Activated naive CD4-positive, alpha-beta T cell treated with anti-CD3 and anti-CD28 coated beads, Interleukin-2, amount 50 U/mL, for 16 hours (primary cell): Measurements from ENCODE around the gene DPP4.

Experiments
- DNase-seq: peaks from one replicate; pipeline ENCODE4 v3.0.0-alpha.2; 2020

The DPP4 gene

DNA sequence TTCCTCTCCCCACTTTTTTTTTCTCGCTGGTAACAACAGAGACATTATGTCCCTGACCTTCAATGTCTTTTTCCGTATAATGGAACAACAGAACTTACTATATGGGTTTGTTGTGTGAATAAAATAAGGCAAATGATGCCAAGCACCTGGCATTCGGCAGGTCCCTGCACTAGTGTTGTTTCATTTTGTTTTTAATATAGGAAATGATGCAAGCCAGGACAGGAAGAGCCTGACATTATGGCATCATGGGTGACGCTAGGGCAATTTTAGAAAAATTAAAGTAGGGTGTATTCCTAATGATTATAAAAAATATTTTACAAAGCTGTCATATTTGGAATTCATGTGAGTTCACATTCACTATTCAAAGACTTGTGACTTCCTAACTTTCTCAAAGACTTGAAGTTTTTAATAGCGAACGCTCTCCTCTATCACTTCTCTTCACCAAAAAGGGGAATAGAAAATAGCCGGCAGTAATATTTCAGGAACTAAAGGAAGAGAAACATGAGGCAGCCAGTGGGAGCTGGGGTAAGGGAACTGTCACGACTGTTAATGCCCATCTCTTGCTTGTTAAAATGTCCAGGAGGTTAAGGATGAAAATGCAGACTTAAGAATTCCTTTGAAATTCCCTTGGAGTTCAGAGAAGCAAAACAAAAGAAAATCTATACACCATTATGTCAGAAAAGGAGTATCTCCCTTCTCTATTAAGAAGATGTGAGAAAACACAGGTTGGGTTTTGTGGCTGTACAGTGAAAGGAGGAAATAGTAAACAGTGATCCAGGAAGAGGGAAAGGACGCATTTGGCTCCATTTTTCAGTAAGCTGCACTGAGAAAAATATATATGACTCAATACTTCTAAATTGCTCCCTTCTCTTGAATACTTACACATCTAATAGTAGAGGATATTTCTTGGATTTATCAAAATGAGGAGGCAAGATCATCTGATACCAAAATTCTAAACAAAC is 60.2 kb downstream of the DPP4 start:
- DNase-seq = no peak

DNA sequence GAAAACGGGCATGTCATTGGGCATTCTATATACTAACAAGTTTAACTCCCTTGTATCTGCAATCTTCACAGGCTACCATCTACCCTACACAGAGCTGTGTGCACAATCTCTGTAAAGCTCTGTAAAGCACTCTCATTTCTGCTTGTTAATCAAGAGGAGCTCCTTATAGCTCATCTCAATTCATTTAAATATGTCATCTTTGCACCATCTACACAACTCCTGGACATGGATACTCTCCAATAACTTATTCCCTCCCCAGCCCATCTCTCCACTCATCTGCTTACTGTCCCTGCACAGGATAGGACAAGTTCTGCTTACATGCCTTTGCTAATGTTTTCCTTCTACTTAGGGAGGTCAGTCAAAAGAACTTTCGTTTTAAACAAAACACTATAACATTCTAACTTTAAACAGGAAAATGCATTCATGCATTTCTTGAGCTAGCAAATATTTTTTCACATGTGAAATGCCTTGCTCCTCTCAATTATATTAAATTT is 61.4 kb downstream of the DPP4 start:
- no peak for DNase-seq

DNA sequence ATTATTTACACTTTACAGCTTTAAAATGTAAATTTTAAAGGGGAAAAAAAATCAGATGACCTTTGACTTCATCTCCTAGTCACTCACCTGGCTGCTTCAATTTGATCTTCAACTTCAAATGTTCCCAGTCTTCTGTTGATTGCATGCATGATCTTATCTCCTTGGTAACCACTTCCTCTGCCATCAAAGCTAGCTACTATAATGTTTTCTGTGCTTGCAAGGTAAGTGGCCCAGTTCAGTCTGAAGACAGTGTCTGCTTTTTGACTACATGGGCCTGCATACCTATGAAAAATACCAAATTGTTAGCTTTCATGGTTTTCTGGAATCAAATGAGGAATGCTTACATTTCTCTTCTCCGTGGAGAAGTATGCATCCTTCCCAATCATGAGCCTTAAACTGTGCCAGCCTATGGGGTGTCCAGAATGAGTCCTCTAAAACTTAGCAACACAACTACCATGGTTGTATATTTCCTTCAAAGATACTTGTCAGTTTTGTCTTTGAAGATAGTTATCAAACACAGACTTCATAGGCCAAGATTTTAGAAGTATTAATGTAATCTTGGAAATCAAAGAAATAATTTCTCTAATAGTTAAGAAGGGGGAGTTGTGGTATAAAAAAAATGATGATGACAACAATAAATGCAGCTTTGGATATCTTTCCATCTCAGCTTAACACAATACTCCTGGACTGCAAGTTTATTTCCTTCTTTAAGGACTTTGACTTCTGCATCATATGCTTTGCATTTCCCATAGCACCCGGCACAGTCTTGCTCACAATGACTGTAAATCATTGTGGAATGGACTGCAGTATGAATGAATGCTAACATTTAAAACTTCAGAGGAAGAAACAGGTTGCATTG is 62.1 kb downstream of the DPP4 start:
- no peak for DNase-seq

DNA sequence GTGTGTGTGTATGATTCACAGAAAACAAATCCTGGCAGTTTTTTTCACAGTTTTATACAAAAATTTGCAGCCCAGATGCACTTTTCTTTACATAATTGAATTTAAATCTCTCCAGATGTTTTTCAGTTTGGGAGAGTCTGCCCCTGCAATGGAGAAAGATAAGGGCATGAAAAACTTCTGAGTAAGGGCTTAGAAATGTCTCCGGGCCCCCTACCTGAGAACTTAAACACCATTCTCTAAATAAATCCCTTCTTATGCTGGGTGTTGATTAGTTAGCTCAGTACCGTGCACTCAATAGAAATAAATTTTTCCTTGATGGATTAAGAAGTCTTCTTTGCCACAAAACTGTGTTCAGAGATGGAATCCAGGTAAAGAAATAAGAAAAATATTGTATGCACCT is 64.5 kb downstream of the DPP4 start:
- DNase-seq = no peak

DNA sequence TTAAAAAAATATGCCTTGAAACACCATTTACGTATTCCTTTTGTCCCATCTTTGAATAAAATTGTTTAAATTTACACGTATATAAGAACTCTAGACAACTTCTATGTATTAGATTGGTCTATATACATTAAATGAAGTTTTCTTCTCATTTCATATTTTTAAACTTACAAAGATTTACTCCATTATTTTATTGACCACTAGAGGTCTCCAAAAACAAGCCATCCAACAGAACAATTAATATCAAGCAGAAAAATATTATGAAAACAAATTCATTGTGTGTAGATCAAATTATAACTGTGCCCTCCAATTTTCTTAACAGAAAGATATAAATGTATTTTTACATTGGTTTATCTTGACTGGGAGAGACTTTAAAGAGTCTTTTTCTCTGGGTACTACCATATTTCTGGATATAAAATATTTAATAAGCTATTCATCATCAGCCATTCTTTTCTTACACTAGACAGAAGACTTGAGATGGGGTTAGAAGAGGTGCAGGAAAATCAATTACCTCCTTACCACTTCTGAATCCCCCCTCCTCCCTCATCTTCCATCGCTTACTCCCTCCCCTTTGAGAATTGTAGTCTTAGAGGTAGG is 66.5 kb downstream of the DPP4 start:
- DNase-seq = no peak

DNA sequence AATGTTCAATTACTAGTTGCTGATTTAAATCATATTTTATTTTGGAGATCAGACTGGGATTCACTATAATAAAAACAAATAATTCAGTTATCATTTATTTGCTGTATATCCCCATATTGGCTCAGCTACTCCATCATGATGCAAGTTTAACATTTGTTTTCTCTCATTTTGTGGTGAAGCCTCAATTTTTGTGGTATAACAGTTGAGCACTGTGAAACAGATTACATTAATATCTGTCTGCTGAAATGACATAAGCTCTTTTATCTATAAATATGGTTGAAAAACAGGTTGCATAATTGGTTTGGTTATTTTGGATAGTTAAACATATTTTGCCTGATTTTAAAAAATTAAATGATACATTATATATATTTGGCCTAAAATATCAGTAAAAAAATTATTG is 67.7 kb downstream of the DPP4 start:
- no peak for DNase-seq

DNA sequence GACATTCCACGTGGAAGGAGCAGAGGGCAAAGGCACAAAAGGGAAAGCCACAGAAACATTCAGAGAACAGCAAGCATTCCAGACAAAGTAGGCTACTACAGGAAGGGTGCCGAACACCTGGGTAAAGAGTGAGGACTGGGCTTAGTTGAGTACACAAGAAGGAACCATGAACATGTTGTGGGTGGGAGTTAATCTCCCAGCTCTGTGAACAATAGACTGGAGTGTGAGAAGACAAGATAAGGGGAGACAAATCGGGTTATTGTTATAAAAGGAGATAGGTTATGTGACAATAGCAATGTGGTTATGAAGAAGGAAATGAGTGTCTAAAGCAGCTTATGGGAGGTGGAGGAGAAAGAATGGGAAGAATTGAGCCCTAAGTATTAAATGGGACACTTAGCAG is 70.0 kb downstream of the DPP4 start:
- DNase-seq = no peak

DNA sequence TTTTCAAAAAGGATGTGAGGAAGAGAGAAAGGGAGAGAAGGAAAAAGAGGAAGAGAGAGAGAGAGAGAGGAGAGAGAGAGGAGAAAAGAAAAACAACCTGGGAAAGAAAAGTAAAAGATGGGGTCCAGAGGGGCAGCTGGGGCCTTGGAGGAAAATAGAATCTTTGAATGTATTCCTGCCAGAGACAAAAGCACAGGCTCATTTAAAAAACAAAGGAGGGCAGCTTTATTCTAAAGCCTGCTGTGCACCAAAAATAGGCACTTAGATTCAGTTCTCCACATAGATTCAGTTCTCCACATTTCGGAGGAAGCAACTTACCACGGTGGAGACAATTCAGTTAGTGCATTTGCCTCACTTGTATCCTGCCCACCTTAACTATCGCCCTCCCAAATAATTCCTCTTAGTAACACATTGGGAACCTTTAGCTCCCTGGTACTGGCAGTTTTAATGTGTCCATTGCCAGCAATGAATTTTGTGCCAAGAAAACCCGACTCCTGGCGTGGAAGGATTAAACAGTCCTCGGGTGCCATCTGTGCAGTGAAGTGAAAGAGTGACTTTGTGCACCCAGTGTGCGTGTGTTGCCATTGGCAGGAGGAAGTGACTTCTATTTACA is 71.3 kb downstream of the DPP4 start:
- DNase-seq = no peak

DNA sequence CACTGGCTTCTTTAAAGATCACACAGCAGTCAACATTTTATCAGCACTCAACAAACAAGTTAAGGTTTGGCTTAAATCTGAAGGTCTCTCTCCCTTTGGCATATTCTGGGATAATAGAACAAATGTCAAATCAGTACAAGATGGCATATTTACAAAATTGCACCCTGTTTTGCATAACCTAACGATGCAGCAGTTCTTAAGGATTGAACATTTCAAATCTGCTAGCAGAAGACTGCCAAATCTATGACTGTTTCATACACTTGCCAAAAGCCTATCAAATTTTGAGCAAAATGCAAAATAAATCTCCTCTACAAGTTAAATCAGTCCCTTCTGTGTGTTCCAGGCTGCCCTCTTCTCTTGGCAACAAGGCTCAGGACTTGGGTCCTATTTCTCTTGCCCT is 73.6 kb downstream of the DPP4 start:
- DNase-seq = no peak

DNA sequence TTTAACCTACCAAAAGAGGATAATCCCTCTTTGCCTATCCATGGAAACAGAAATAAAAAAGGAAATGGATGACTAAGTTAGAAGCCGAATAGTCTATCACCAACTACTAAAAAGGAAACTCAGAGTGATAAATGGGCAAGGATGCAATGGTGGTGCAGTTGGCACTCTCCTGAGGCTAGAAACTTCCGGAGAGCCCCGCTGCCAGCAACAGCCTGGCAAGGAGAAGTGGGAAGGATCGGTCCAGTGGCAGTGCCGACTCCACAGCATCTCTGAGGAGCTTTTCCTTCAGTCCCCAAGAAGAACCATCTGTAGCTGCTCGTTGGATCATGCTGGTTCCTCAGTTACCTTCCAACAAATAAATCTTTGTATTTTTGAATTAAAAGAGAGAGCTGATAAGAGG is 74.7 kb downstream of the DPP4 start:
- DNase-seq = no peak

DNA sequence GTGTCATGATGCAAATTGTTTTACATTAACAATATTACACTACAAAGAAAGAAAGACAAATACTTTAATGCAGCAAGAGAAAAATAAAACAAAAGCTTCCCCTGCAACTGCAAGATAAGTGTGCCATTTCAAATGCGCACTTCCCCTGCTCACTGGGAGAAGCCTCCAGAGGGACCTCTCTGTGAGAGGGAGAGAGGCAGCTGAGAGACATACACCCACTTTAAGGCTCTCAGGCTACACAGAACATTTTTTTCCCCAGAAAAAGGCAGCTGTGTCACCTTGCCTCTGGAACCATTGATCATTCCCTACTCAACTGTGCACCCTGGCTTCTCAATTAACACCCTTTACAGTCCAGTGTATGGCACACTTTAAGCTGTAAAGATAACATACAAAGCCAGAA is 75.2 kb downstream of the DPP4 start:
- no peak for DNase-seq

DNA sequence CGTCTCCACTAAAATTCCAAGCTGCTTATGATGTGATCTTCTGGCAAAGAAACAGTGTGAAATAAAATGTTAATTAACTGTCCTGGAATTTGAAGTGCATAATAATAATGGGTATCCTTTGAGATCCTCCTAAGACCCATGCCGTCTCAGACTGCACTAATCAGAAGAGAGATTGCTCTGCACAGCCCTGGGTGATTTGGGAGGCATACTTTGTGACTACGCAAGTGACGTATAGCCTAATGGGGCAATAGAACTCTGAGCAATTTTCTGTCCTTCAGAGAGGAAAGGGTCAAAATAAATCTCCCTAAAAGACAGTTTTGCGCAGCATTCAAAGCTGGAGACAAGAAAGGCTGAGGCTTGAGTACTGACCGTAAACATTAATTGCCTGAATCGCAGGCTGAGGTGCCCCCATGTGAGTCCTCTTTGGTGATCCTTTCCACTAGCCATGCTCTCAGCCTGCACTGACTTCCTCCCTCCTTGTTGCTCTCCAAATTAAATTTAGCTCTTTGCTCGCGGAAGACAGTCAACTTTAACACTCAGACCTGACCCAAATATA is 76.0 kb downstream of the DPP4 start:
- no peak for DNase-seq

DNA sequence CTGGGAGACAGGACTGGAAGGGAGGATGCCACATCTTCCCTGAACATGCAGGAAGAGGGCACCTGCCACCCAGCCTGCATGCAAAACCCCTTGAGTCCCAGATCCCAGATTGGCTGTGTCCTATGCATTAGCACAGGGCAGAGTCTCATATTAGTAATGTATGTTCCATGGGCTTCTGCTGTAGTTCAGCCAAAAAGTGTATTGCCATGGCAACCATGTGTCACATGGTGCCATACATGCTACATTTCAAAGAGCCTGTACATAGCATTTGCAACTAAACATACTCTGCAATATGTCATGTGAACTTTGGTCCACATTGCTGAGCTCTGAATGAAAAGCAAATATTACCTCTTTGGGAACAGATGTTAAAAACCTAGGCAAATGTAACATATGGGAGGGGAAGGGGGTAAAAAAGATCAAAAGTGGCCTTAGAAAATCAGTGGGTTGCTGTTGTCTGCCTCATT is 78.4 kb downstream of the DPP4 start:
- no peak for DNase-seq

DNA sequence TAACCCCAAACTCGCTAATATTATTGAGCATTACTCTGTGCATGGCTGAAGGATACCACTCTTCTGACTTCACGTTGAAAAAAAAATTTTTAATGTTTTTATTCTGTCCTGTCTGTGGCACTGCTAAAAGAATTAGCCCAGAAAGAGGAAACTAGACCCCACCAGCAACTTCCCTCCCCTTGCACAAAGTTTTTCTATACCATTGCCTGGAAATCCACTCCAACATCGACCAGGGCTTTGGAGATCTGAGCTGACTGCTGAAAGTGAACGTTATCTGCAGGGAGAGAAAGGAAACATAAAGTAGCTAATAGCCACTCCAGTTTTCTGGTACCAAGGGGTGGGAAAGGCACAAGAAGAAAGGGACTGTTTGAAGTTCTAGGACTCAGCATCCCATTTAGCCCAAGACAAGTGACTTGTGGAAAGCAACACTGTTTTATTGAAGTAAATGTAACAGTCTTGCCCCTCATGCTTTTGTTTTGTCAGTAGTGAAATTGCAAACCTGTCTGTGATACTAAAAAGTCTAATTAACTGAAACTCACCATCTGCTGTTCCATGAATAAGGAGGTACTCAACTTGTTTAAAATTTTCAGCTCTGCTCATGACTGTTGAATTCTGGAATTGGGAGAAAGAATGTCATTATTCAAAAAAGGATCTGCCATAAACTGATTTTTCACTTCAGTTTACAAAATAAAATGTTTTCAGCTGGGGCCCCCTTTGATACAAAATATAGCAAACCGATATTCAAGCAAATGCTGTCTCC is 79.1 kb downstream of the DPP4 start:
- DNase-seq = no peak

DNA sequence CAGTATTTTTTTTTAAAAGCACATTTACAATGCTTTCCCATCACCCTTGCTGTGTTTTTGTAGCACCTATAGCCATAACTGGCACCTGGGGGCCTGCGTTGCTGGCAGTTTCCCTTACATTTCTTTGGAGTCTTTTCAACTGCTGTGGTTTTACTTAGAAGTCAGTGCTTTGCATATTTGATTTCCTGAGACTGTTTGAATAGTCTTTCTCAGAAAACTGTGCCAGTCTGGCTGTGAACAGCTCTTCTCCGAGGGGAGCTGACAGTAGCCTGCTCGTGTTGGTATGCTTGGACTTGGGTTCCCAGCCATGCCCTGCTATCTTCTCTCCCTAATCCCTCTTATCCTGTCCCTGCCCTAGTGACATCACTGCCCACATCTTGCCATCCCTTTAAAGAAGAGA is 81.5 kb downstream of the DPP4 start:
- DNase-seq = peak; percentile 32

DNA sequence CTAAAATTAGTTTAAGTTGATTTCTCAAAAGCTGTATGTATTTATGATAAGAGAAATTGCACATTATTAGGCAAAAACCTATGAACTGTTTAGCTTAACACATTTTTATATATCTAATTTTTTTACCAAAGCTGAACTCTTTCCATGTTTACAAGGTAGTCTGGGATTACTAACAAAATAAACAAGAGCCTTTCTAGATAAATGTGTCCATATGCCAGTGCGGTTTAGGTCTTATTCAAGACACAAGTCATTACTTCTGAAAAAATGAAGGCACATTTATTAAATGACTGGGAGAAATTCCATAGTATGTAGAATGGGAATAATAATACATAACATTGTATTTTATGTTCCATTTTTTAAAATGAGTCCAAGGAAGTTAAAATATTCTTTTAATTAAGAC is 82.0 kb downstream of the DPP4 start:
- DNase-seq = no peak

DNA sequence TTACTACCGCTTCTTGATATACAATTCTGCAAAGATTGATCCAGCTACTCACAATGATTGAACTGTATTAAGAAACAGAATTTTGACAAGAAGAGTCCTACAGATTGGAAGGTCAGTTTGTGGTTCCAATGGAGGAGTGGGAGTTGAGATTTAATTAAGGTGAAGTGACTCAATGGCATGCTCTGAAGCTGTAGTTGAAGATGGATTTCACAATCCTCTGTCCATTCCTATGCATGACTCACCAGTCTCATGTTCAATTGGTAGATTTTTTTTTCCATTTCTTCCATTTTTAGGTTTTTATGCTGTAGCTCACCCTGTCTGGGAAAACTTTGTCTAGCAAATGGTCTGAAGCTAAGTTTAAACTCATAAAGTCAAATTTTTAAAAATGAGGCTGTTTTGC is 83.3 kb downstream of the DPP4 start:
- no peak for DNase-seq

DNA sequence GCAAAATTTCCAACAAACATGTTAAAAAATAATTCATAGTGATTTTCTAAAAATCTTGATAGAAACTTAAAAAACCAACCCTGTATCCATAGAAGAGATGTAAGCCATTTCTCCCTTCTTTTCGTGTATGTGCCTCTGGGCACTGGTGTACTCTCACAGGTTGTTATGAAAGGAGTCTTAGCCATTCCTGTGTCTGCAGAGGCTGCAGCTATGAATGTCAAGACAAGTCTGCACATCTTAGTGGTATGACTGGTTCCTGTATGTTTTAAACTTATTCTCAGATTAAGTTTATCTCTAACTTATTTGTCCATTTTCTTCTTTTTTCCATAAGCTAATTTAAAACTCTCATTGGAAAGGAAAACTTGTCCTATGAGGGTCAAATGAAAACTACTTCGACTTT is 84.0 kb downstream of the DPP4 start:
- no peak for DNase-seq

DNA sequence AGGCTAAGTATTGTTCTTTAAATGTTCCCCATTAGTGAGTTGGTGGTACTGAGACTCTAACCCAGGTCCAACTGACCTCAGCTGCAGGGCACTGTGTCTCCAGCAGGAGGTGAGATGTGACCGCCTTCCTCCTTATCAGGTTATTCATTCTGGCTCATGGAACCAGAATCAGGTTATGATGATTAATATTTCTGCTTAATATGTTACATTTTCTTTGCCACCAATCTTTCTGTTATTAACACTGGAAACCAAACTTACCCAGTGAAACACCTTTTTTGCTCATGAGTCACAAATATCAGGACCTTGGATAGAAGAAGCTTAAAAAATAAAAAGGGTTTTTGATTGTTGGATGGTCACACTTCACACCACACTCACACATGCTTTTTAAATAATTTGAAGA is 85.4 kb downstream of the DPP4 start:
- DNase-seq = no peak

DNA sequence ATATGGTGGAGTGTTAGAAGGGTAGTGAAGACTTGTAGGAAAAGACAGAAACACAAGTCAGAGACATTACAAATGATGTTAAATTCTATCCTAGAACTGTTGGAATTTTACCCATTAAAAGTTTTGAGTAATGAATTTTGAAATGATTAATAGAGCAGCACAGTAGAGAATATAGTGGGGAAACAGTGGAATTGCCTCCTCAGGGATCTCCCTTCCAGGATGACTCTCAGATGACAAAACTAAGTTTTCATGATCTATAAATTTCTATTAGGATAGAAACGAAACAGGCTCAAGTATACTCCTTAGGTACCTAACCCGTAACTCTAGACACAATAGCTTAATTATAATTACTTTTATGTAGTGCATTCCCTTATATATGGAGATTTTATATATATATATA is 86.7 kb downstream of the DPP4 start:
- no peak for DNase-seq

DNA sequence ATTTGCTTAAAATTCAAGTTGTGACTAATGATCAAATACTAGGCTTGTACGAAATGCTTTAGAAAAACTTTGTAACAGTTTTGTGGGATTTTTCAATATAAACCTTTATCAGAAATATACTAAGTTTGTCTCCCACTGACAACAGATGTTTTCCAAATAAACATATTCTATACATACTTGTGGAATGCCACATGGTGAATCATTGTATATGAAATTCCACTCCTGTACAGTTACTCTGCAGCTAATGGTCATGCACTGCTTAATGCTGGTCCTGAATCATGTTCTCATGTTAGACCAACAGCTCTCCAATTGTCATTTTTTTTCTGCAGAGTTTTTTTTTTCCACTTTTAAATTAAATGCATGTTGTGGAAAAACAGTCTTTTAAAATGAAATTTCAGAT is 90.1 kb downstream of the DPP4 start:
- no peak for DNase-seq

DNA sequence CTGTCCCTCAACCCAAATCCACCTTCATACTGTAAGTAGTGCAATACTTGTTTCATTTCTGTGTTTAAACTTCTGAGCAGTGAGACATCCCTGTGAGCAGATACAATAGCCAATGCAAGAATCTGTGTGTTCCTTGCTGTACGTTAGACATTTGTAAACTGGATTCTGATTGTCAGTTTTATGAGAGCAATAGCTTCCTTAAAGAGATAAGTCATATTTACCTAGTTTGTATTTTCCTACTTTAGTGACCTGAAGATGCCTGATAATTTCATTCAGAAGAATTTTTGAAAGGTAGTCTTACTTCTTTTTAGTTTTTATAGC is 90.7 kb downstream of the DPP4 start:
- no peak for DNase-seq
